Heart left ventricle (tissue), 16 donors: ENCODE measurements around the gene DTNB. TPM values are rescaled to one million over a fixed set of nuclear protein-coding genes. Genes with fewer than 3 reads are reported as not detected.
"Not testable (repeated sequence)": the region's sequence is repeated elsewhere in the genome, so short reads cannot be mapped to it uniquely, and the experiment has no call there.

ENCODE experiments used
- ATAC-seq, 4 donors: fragments of 200-7000 bp; cut with Tn5 transposase; one replicate each; pipeline ENCODE4 v1.9.1; 2020 to 2022; ENCODE audit warnings: moderate library complexity in 4 of 4, mild to moderate bottlenecking in 3 of 4, moderate number of reproducible peaks in 1 of 4
- DNase-seq, 5 donors: peaks; one replicate each; pipeline ENCODE4 v3.0.0-alpha.2; 2020
- H3K27ac ChIP-seq, 12 donors: fragments of 200-600 bp; sonication (generic) in 4 of 12; one replicate each; pipeline versions ENCODE4 v1.5.0 to v1.8.0; 2016 to 2022; ENCODE audit warnings: mild to moderate bottlenecking in 2 of 12
- H3K27me3 ChIP-seq, 9 donors: fragments of 200-600 bp; sonication (generic) in 2 of 9; one replicate each; pipeline versions ENCODE4 v1.5.1 to v1.8.0; 2016 to 2022; ENCODE audit warnings: mild to moderate bottlenecking in 3 of 9
- H3K36me3 ChIP-seq, 9 donors: fragments of 200-600 bp; sonication (generic) in 2 of 9; one replicate each; pipeline versions ENCODE4 v1.5.0 to v1.8.0; 2018 to 2022; ENCODE audit warnings: mild to moderate bottlenecking in 2 of 9
- H3K4me1 ChIP-seq, 12 donors: fragments of 200-600 bp; sonication (generic) in 4 of 12; one replicate each; pipeline versions ENCODE4 v1.5.0 to v1.8.0; 2016 to 2022; ENCODE audit warnings: mild to moderate bottlenecking in 3 of 12
- H3K4me3 ChIP-seq, 12 donors: fragments of 200-600 bp; sonication (generic) in 4 of 12; one replicate each; pipeline versions ENCODE4 v1.5.0 to v1.8.0; 2017 to 2022; ENCODE audit warnings: mild to moderate bottlenecking in 9 of 12, moderate library complexity in 4 of 12
- H3K9me3 ChIP-seq, 12 donors: fragments of 200-600 bp; sonication (generic) in 4 of 12; one replicate each; pipeline versions ENCODE4 v1.5.0 to v1.8.0; 2016 to 2022; ENCODE audit warnings: mild to moderate bottlenecking in 1 of 12
- POLR2A ChIP-seq, 2 donors: fragments of 450-650 bp; IDR thresholded peaks; one replicate each; pipeline ENCODE4 v1.6.1; 2017; ENCODE audit warnings: antibody characterized with exemption in 2 of 2, mild to moderate bottlenecking in 2 of 2, moderate library complexity in 2 of 2
- WGBS, 4 donors: extraction: QIAGEN DNeasy Blood & Tissue Kit in 2 of 4; methylation state at CpG; one replicate each; pipeline versions ENCODE4 v1.1.5 to v1.1.7; 2013 to 2018; 5-methylcytosine and 5-hydroxymethylcytosine counted together
- intact Hi-C, 10 donors: fragments of 100-400 bp; cut with DNase I; formaldehyde crosslinking; loops; one replicate each; pipeline versions ENCODE4 v1.11.1 to v1.14.2; 2022
- polyA plus RNA-seq, 2 donors: library from polyadenylated mRNA; stranded (reverse); fragments of 200-250 nt; gene quantifications; one replicate each; pipeline ENCODE4 v1.2.3, GENCODE V29; 2013
- total RNA-seq, 9 donors: library from RNA; depleted of rRNA in 2 of 9; stranded (reverse); fragments of >200 nt in 2 of 9; fragmentation: NEBNext Ultra II Directional in 3 of 9; extraction: Animal tissue kit (Norgen Biotek cat#: 25700) in 3 of 9; gene quantifications; one replicate each; pipeline versions ENCODE4 v1.1.0 to v1.2.4, GENCODE V29; 2016 to 2023
- TF ChIP-seq, protein P1 (sequence below), 12 donors: fragments of 200-600 bp; sonication (generic) in 4 of 12; IDR thresholded peaks; one replicate each; pipeline versions ENCODE4 v1.5.0 to v1.8.0; 2018 to 2022; ENCODE audit warnings: antibody characterized with exemption in 12 of 12, mild to moderate bottlenecking in 5 of 12
- donor health status: ischemic (EF 13 %, LVEDD 7.1; RV severe dilation, severe dysfunction).
- donor health status: healthy with polysubstance abuse.
- donor health status: DM: no; HTN: yes; CAD: no.
- donor health status: DM: no; HTN: no; CAD: no.
- donor health status: ischemic (EF 25% LVEDD 6.9; RV normal size, moderate dysfunction).
- donor health status: ischemic (EF 25% LVEDD 5.7; RV mildly dilated, moderate dysfunction).
- donor health status: healthy.
- donor health status: DM: yes; HTN: yes; CAD: no.
- donor health status: ischemic (EF 35%, LVEDD 5.7; RV mildly dilated, moderate dysfunction).
- donor health status: nonischemic (EF 11% LVEDD 7.7; RV severe dilation, severe dysfunction).
- donor health status: DM: yes; HTN: yes; CAD: no.
- donor health status: PGD.
- donor health status: ischemic (EF 29% LVEDD 5.4; RV normal size, mild dysfunction).
- donor health status: nonischemic (EF 23%, LVEDD 6.1; RV moderate dilation, normal function).

The DTNB gene
- total and polyA plus RNA-seq, 11 donors = 2.5 to 17.3 (median 5.6) TPM

DNA sequence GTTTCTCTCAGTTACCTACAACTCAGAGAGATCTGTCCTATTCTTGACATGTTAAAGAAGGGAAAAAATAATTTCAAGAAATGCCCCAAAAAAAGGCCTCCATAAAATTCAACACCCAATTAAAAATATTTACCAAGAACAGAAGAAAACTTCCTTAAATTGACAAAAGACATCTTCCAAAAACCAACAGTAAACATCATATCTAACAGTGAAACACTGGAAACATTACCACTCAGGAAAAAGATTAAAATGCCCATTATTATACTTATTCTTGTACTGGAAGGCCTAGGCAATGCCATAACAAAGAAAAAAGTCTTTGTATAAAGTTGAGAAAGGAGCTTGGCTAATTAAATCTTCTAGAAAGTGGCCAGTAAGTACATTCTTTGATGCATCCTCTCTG, 7.2 kb downstream of the DTNB start:
- Histone ChIP-seq H3K36me3 (no peaks in the 10 kb centered on the region), H3K4me3 (no peak overlapping the region), H3K9me3 (no peaks in the 10 kb centered on the region), H3K27ac (no peak overlapping the region), H3K27me3 (no peaks in the 10 kb centered on the region), H3K4me1 (peaks cover 0 to 9% (median 0%) of the 10 kb centered on the region in 12 donors)
- no peak for DNase-seq
- no peak for ATAC-seq
- no peak for TF ChIP-seq POLR2A (IDR thresholded peaks at IDR 0.05)
- TF ChIP-seq, protein P1, sequence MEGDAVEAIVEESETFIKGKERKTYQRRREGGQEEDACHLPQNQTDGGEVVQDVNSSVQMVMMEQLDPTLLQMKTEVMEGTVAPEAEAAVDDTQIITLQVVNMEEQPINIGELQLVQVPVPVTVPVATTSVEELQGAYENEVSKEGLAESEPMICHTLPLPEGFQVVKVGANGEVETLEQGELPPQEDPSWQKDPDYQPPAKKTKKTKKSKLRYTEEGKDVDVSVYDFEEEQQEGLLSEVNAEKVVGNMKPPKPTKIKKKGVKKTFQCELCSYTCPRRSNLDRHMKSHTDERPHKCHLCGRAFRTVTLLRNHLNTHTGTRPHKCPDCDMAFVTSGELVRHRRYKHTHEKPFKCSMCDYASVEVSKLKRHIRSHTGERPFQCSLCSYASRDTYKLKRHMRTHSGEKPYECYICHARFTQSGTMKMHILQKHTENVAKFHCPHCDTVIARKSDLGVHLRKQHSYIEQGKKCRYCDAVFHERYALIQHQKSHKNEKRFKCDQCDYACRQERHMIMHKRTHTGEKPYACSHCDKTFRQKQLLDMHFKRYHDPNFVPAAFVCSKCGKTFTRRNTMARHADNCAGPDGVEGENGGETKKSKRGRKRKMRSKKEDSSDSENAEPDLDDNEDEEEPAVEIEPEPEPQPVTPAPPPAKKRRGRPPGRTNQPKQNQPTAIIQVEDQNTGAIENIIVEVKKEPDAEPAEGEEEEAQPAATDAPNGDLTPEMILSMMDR (IDR thresholded peaks at IDR 0.05) = no peak
- intact Hi-C loops = loop anchor here in 2 of 10 donors (5.0 to 10.0 kb wide), 2 partner anchors 59 to 291 kb away; no protein-coding TSS in a partner anchor

DNA sequence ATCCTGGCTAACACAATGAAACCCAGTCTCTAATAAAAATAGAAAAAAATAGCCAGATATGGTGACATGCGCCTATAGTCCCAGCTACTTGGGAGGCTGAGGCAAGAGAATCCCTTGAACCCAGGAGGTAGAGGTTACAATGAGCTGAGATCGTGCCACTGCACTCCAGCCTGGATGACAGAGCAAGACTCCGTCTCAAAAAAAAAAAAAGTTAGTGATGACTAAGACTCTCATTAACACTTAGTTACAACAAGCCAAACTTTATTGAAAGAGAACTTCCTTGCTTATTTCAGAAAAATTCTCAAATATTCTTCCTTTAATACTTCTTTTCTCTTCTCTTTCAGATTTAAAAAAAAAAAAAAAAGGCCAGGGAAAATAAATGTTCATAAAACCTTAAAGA, 7.9 kb downstream of the DTNB start:
- intact Hi-C loops = loop anchor here in 6 of 10 donors (2.0 to 10.0 kb wide), 4 partner anchors 57 to 291 kb away; no protein-coding TSS in a partner anchor
- not testable (repeated sequence) for ATAC-seq, H3K4me1 ChIP-seq, H3K36me3 ChIP-seq, H3K27me3 ChIP-seq, H3K9me3 ChIP-seq, H3K27ac ChIP-seq, H3K4me3 ChIP-seq, DNase-seq
- WGBS, 4 donors = 71 to 87% (median 79%) methylated on average over 3 of the region's 3 CpGs

DNA sequence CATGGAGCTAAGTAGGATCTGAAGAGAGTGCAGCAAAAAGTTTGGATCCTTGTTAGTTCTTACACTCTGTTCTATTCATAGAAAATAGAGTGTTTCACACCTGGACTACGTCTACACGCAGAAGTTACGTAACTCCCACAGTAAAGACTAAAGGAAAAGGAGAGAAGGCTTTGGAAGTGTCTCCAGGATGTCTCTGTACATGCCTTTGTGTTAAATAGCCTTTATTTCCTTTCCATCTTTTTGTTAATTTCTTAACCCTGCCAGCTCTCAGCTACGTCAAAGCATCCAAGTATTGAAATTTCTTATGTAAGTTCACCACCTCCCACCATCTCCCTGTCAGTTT, 8.4 kb downstream of the DTNB start:
- intact Hi-C loops = loop anchor here in 9 of 10 donors (1.0 to 10.0 kb wide), 6 partner anchors 56 to 303 kb away; no protein-coding TSS in a partner anchor
- Histone ChIP-seq H3K9me3 (no peaks in the 10 kb centered on the region), H3K27ac (no peak overlapping the region), H3K27me3 (no peaks in the 10 kb centered on the region), H3K36me3 (no peaks in the 10 kb centered on the region), H3K4me1 (peaks cover 0 to 9% (median 0%) of the 10 kb centered on the region in 12 donors), H3K4me3 (no peak overlapping the region)
- WGBS, 4 donors = 39 to 45% (median 42%) methylated on average over 4 of the region's 4 CpGs
- no peak for DNase-seq
- no peak for TF ChIP-seq POLR2A (IDR thresholded peaks at IDR 0.05)
- TF ChIP-seq, protein P1 (IDR thresholded peaks at IDR 0.05) = no peak
- ATAC-seq = no peak

DNA sequence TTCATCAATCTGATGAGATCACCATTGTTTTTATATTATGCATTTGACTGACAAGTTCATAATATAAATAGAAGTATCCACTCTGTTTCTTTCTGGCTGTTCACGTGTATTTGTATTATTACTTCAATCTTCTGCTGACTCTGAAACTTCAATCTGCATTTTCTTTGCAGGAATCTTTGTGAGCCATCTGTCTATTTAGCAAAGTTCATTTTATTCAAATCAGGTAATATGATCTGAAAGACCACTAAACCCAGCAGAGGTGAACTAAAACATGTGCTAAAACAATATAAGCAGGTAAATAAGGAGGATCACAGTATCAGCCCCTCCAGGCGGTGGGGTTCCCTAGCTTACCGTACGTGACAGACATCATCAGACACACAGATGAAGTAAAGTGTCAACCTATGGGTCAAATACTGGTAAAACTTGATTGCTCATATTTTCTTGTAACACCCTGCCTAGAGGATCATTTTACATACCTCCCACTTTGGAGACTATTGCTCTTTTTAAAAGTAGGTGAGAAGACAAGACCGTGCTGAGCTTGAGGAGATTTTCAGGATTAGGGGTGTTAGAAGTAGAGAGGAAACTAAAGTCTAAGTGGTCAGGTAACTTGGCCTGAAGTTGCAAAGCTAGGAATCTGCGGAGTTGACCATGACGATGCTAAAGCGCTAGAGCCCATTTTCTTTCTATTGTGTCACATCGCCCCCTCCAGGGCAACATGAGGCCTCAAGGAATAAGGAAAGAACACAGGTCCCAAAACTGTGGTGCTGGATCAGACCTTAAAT, 9.0 kb downstream of the DTNB start:
- peak overlapping the region in 1 of 12 donors; percentile 10 for H3K4me3 ChIP-seq
- no peaks in the 10 kb centered on the region for H3K27me3 ChIP-seq
- intact Hi-C loops = loop anchor here in 9 of 10 donors (1.0 to 10.0 kb wide), 6 partner anchors 56 to 302 kb away; no protein-coding TSS in a partner anchor
- peaks cover 0 to 9% (median 0%) of the 10 kb centered on the region in 12 donors for H3K4me1 ChIP-seq
- peak in 4 of 5 donors; percentile 42 to 53 (median 50) for DNase-seq
- H3K9me3 ChIP-seq = no peaks in the 10 kb centered on the region
- H3K36me3 ChIP-seq = no peaks in the 10 kb centered on the region
- no peak for TF ChIP-seq POLR2A (IDR thresholded peaks at IDR 0.05)
- TF ChIP-seq, protein P1 (IDR thresholded peaks at IDR 0.05) = peak; percentile 39 to 84 (median 69)
- ATAC-seq = peak; percentile 42 to 86 (median 79)
- H3K27ac ChIP-seq = no peak overlapping the region
- 41 to 50% (median 47%) methylated on average over 9 of the region's 9 CpGs for WGBS, 4 donors
